Measurements from ENCODE around the gene ANTKMT. TPM values are rescaled to one million over a fixed set of nuclear protein-coding genes. Genes with fewer than 3 reads are reported as not detected.

ANTKMT gene
- total and polyA plus RNA-seq, 2 of the 8 experiments (the other 6 are each of a cell fraction or from before 2014, with no cell fraction given) = 26.5 to 26.6 TPM

DNA sequence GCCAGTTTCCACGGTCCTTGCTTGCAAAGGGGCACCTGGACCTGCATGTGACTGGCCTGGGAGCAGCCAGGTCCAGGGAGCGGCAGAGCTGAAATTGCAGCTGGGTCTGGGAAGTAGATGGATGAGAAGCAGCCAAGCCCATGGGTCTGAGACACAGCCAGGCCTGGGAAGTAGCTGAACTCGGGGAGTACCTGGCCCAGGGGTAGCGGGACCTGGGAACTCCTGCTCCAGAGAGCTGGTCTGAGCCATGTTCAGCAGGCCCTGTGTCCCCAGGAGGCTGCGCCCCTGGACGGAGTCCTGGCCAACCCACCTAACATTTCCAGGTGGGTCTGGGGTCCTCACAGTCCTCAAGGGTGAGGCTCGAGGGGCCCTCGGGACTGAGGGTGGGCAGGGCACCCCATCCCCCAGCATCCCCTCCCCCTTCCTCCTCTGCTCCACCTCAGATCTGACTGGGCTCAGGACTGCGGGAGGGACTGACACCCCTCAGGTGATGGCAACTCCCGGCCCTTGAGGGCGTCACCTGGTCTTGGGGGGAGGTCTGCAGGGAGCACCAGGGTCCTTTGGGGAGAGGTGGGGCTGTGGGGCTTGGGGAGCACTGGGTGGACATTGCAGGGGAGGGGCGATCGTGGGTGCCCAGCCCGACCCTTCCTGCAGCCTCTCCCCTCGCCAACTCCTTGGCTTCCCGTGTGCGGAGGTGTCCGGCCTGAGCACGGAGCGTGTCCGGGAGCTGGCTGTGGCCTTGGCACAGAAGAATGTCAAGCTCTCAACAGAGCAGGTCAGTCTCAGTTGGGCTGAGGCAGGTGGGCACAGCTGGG, 42.6 kb downstream of the ANTKMT start:
- Histone ChIP-seq H3K4me3 (ENCODE audit: extremely low read depth in 1 of 4, insufficient read depth in 2 of 4, low read depth in 3 of 4, low read length in 4 of 4) (no peak overlapping the region), H2BK12ac (ENCODE audit: low read depth, low read length) (peak overlapping the region; percentile 81; the same call in 1 of the 2 replicates)
- WGBS, 2 experiments (ENCODE audit: extremely low coverage in 1 of 2, insufficient coverage in 1 of 2, insufficient read length in 1 of 2, insufficient replicate concordance in 2 of 2, low coverage in 1 of 2, low lambda C conversion rate in 2 of 2, missing lambda C conversion rate in 1 of 2) = 84% methylated on average over 14 of the region's 21 CpGs; no CpG with 5 or more reads in 1 of the 2 experiments

More for the DNA sequence above, 42.6 kb downstream of the ANTKMT start:
- Histone ChIP-seq H2AFZ (ENCODE audit: low read length) (no peak overlapping the region), H2BK120ac (replicated peaks; ENCODE audit: low read depth, low read length) (no peak overlapping the region), H4K20me1 (replicated peaks in 1 of 2; ENCODE audit: control insufficient read depth in 1 of 2, insufficient read depth in 2 of 2, low read length in 2 of 2) (no peaks in the 10 kb centered on the region), H4K8ac (ENCODE audit: extremely low read depth, insufficient read depth, low read length) (0 out of 2 replicates have a peak overlapping the region, but pooled peaks have one; percentile 86), H3K9me3 (ENCODE audit: insufficient read depth in 2 of 2, low read depth in 1 of 2, low read length in 1 of 2) (no peaks in the 10 kb centered on the region), H3K56ac (replicated peaks; ENCODE audit: insufficient read length, low read depth, low read length) (no peak overlapping the region), H2BK5ac (ENCODE audit: low read depth, low read length) (peak overlapping the region; percentile 68), H3K79me1 (ENCODE audit: low read depth, low read length) (no peaks in the 10 kb centered on the region), H3K27me3 (replicated peaks in 1 of 4; ENCODE audit: control insufficient read depth in 3 of 4, extremely low read depth in 1 of 4, insufficient read depth in 3 of 4, low read length in 3 of 4) (no peaks in the 10 kb centered on the region), H3K4ac (replicated peaks; ENCODE audit: insufficient read length, low read depth, low read length) (no peak overlapping the region), H3K4me2 (ENCODE audit: insufficient read depth in 1 of 2, low read depth in 2 of 2, low read length in 2 of 2) (no peak overlapping the region), H3K79me2 (ENCODE audit: control insufficient read depth in 1 of 2, insufficient read depth in 2 of 2, low read length in 2 of 2) (no peaks in the 10 kb centered on the region), H3K4me1 (replicated peaks in 1 of 4; ENCODE audit: control insufficient read depth in 3 of 4, insufficient read depth in 4 of 4, low read length in 3 of 4) (peaks cover 0 to 6% (median 2%) of the 10 kb centered on the region in 4 experiments; a peak in 4 of 7 replicates), H2BK20ac (ENCODE audit: low read length) (no peak overlapping the region), H4K91ac (replicated peaks; ENCODE audit: insufficient read length, low read length) (no peak overlapping the region), H3K23ac (ENCODE audit: insufficient read length) (no peak overlapping the region), H3K9ac (replicated peaks in 1 of 4; ENCODE audit: extremely low read depth in 1 of 4, low read depth in 3 of 4, low read length in 3 of 4) (no peak overlapping the region), H3K23me2 (ENCODE audit: low read depth, low read length) (no peaks in the 10 kb centered on the region; the same call in 1 of the 2 replicates), H3K36me3 (ENCODE audit: control insufficient read depth in 2 of 4, insufficient read depth in 4 of 4, low read length in 3 of 4) (no peaks in the 10 kb centered on the region), H3K18ac (ENCODE audit: extremely low read depth, low read length) (no peak overlapping the region; the same call in 1 of the 2 replicates), H3K27ac (ENCODE audit: low read depth, low read length) (no peak overlapping the region), H3K14ac (ENCODE audit: insufficient read length) (no peak overlapping the region), H2BK15ac (ENCODE audit: low read length) (peak overlapping the region; percentile 98), H2AK5ac (ENCODE audit: low read depth, low read length) (peak overlapping the region; percentile 10; the same call in 1 of the 2 replicates), H4K5ac (ENCODE audit: insufficient read length, low read depth, low read length) (no peak overlapping the region)
- FAIRE-seq = no peak
- ChIA-PET CTCF (ENCODE audit: partially characterized antibody) (interaction anchor here (0.5 to 5.0 kb wide), 7 partner anchors 14 to 184 kb away, joined by 3 to 38 read pairs (median 4); partner anchors contain the start of gene CIAO3), POLR2A (ENCODE audit: partially characterized antibody) (interaction anchor here (0.9 to 1.4 kb wide), 4 partner anchors 10 to 43 kb away, joined by 3 to 5 read pairs (median 4); partner anchors contain the start of gene ANTKMT)
- no peak for DNase-seq (ENCODE audit: low read depth in 1 of 2, low spot score in 2 of 2)
- TF ChIP-seq KDM1A (IDR thresholded peaks at IDR 0.05; ENCODE audit: borderline replicate concordance, low read length) (peak; percentile 52; the same call in 1 of the 2 replicates), TAF7 (optimal IDR thresholded peaks at IDR 0.05; ENCODE audit: borderline replicate concordance, low read depth, low read length) (no peak)
